Mucosa of descending colon (tissue), 3 donors: ENCODE measurements around the gene STARD3. TPM values are rescaled to one million over a fixed set of nuclear protein-coding genes. Genes with fewer than 3 reads are reported as not detected.
"Not testable (repeated sequence)": the region's sequence is repeated elsewhere in the genome, so short reads cannot be mapped to it uniquely, and the experiment has no call there.

Experiments used
- ATAC-seq: fragments of 200-7000 bp; cut with Tn5 transposase; one replicate; pipeline ENCODE4 v1.9.1; 2020; ENCODE audit warnings: mild to moderate bottlenecking, moderate library complexity
- DNase-seq, 3 donors: peaks; one replicate each; pipeline ENCODE4 v3.0.0-alpha.2; 2020
- H3K36me3 ChIP-seq: fragments of 200-600 bp; one replicate; pipeline ENCODE4 v1.8.0; 2021; ENCODE audit warnings: low read depth, mild to moderate bottlenecking
- H3K4me1 ChIP-seq: fragments of 200-600 bp; one replicate; pipeline ENCODE4 v1.8.0; 2021; ENCODE audit warnings: low read depth, mild to moderate bottlenecking
- H3K4me3 ChIP-seq: fragments of 200-600 bp; one replicate; pipeline ENCODE4 v1.8.0; 2021; ENCODE audit warnings: mild to moderate bottlenecking
- H3K9me3 ChIP-seq: fragments of 200-600 bp; one replicate; pipeline ENCODE4 v1.8.0; 2021; ENCODE audit warnings: mild to moderate bottlenecking
- intact Hi-C, 2 donors: fragments of 100-400 bp; cut with DNase I in 1 of 2; cut with micrococcal nuclease in 1 of 2; formaldehyde crosslinking; loops; one replicate each; pipeline versions ENCODE4 v1.11.0 to v1.11.1; 2022; cut with DNase I, micrococcal nuclease
- long read RNA-seq, 2 donors: library from polyadenylated mRNA; unstranded; transcript quantifications; one replicate each; pipeline ENCODE4 v2.0.0, GENCODE V29; 2019 to 2021
- total RNA-seq, 3 donors: library from RNA; stranded (reverse); fragmentation: NEBNext Ultra II Directional in 2 of 3; extraction: Animal tissue kit (Norgen Biotek cat#: 25700) in 2 of 3; gene quantifications; one replicate each; pipeline versions ENCODE4 v1.2.1 to v1.2.4, GENCODE V29; 2021 to 2023
- TF ChIP-seq, protein P1 (sequence below): fragments of 200-600 bp; IDR thresholded peaks from one replicate; pipeline ENCODE4 v1.8.0; 2022; ENCODE audit warnings: antibody characterized with exemption, mild to moderate bottlenecking
- donor health status: DM: no; HTN: no; CAD: no; lungs with moderate emphysema.
- donor health status: DM: no; HTN: no; CAD: no.
- donor health status: DM: no; HTN: yes; CAD: no.

The STARD3 gene
- 10 to 100 TPM; 36.1 to 58.8 (median 57.6) TPM for total RNA-seq
- long read RNA-seq, donor 1, transcript STARD3-201 (15 exons, 2,132 nt) = major isoform, 38 of 81 reads
- long read RNA-seq, donor 1, partial matches to known transcripts = 13 of 81 reads
- long read RNA-seq, donor 1, other reads (novel, unspliced or antisense) = 30 of 81 reads
- long read RNA-seq, donor 2, transcript STARD3-201 (15 exons, 2,132 nt) = major isoform, 21 of 32 reads
- long read RNA-seq, donor 2, partial matches to known transcripts = 4 of 32 reads
- long read RNA-seq, donor 2, other reads (novel, unspliced or antisense) = 6 of 32 reads

DNA sequence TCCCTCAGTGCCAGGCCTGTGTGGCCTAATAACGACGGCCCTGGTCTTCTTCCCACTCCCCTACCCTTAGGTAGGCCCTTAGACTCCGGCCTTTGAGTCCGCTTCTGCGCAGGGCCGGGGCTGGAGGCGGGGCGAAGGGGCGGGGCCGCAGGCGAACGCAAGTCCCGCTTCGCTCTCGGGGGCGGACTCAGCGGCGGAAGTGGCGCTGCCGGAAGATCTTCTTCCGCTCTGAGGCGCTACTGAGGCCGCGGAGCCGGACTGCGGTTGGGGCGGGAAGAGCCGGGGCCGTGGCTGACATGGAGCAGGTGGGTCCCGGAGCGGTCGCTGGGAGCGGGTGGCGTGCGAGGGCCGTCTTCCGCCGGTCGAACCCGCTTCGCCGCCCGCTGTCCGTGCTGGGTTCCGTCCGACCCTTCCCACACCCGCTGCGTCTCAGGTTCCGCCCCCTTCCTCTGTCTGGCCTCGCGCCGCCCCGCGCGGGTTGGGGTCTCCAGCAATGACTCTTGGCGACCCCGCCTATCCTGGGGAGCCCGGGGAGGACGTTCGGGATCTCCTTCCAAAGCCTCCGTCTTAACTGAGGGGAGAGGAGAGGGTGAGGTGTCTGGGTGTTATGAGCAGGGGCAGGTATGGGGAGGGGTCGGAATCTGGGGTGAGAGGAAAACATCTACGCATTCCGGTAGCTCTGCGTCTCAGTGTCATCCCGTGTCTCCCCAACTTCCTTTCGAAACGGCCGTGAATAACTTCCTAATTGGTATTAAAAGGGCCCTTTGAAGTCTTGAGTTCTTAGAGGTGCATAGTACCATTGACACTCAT lies at the start of gene STARD3:
Gene STARD3, plus strand, starts transcription at position 218 of the 810 bp plus-strand sequence. CDS start 16,388 bp downstream, outside the sequence.
- H3K36me3 ChIP-seq = no peaks in the 10 kb centered on the region
- H3K9me3 ChIP-seq = no peaks in the 10 kb centered on the region
- ATAC-seq (peak; percentile 74), DNase-seq (peak; percentile 96 to 97 (median 96))
- peaks cover 52% of the 10 kb centered on the region for H3K4me1 ChIP-seq
- TF ChIP-seq, protein P1, sequence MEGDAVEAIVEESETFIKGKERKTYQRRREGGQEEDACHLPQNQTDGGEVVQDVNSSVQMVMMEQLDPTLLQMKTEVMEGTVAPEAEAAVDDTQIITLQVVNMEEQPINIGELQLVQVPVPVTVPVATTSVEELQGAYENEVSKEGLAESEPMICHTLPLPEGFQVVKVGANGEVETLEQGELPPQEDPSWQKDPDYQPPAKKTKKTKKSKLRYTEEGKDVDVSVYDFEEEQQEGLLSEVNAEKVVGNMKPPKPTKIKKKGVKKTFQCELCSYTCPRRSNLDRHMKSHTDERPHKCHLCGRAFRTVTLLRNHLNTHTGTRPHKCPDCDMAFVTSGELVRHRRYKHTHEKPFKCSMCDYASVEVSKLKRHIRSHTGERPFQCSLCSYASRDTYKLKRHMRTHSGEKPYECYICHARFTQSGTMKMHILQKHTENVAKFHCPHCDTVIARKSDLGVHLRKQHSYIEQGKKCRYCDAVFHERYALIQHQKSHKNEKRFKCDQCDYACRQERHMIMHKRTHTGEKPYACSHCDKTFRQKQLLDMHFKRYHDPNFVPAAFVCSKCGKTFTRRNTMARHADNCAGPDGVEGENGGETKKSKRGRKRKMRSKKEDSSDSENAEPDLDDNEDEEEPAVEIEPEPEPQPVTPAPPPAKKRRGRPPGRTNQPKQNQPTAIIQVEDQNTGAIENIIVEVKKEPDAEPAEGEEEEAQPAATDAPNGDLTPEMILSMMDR = no peak
- peak within 1 kb of the TSS; percentile 37 for H3K4me3 ChIP-seq
- intact Hi-C loops = no loop called here

DNA sequence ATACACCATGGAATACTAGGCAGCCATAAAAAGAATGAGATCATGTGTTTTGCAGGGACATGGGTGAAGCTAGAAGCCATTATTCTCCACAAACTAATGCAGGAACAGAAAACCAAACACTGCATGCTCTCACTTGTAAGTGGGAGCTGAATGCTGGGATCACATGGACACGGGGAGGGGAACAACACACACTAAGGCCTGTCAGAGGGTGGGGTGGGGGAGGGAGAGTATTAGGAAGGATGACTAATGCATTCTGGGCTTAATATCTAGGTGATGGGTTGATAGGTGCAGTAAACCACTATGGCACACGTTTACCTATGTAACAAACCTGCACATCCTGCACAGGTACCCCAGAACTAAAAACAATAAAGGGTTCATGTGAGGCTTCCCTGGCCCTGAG lies 46.8 kb upstream of the STARD3 start:
- not testable (repeated sequence) for ATAC-seq

DNA sequence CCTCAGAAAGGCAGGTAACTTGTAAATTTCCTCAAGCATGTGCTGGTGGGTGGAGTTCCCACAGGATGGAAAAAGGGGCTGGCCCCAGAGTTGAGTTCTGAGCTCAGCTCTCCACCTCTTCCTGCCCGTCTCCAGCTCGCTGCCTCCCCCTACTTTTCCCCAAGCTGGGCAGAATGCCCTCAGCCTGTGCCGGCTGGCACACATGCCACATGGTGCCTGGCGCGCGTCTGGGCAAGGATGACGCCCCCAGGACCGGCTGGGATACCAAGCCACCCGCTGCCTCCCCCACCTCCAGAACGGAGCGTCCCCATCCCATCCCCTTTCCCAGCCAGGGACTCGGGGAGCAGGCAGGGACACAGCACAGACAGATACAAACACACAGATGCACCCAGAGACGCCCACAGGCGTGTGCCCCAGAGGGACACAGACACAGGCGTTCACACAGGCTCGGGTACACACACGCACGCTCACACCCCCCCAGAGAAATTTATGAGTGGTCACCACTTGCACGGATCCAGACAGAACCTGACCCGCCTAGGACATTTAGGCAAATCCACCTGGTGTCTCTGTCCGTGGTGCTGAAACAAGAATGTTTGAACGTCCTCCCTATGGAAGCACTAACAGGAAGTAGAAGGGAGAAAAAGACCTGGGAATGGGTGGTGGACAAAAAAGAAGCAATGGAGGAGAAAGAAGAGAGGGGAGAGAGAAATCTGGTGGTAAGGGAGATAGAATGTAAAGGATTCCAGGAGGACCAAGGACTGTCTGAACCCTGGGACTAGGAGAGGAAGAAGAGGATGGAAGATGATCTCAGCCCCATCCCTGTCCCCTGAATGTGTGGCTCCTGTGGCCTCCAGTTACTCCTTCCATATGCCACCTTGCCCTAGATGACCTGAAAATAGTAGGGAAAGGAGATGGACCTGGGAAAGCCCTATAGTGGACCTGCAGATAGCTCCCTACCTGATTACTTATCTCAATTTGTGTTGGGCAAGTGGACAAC lies 44.7 kb upstream of the STARD3 start:
- TF ChIP-seq, protein P1 = no peak
- no peak overlapping the region for H3K4me3 ChIP-seq
- DNase-seq (peak in 1 of 3 donors; percentile 84), ATAC-seq (peak; percentile 74)
- no peaks in the 10 kb centered on the region for H3K9me3 ChIP-seq
- intact Hi-C loops = no loop called here
- no peaks in the 10 kb centered on the region for H3K36me3 ChIP-seq
- no peaks in the 10 kb centered on the region for H3K4me1 ChIP-seq

More for the DNA sequence above, 46.8 kb upstream of the STARD3 start:
- DNase-seq, H3K4me3 ChIP-seq, H3K9me3 ChIP-seq, intact Hi-C loops, H3K36me3 ChIP-seq, H3K4me1 ChIP-seq: not testable (repeated sequence)

DNA sequence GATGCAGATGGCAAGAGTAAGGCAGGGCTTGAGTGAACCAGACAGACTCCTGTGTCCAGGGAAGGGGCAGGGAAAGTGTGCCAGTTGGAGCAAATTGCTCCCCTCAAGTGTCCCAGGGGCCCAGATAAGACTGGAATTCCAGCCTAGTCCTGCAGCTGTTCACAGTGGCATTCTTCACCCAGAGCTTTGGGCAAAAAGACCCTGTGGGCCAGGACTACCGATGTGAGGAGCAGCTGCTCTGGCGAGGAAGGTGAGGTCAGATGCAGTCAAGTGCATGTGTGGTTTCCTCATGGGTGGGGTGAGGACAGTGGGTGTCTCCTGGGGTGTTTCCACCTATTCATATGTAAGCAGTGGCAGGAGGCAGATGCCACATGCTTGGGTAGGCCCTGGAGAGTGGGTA lies 43.6 kb upstream of the STARD3 start:
- no peaks in the 10 kb centered on the region for H3K9me3 ChIP-seq
- no peaks in the 10 kb centered on the region for H3K4me1 ChIP-seq
- intact Hi-C loops = no loop called here
- DNase-seq = no peak
- TF ChIP-seq, protein P1 = no peak
- no peak for ATAC-seq
- H3K4me3 ChIP-seq = no peak overlapping the region
- no peaks in the 10 kb centered on the region for H3K36me3 ChIP-seq

DNA sequence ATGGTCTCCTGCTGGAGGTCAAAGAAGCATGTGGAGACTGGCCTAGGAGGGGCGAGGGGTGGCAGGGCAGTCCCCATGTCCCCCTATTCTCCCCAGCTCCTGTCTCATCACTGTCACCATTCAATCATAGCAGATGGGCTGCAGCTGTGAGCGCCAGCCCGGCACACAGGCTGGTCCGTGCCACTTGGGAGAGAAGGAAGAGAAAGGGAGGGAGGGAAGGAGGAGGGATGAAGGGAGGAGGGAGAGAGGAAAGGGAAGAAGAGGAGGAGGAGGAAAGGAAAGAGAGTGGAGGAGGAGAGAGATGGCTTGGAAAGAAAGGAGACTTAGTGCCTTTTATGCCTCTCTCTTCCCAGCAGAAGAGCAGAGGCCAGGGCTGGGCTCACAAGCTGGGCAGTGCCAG lies 41.6 kb upstream of the STARD3 start:
- Histone ChIP-seq H3K36me3 (no peaks in the 10 kb centered on the region), H3K4me1 (peaks cover 7% of the 10 kb centered on the region), H3K9me3 (no peaks in the 10 kb centered on the region), H3K4me3 (no peak overlapping the region)
- ATAC-seq (no peak), DNase-seq (no peak)
- TF ChIP-seq, protein P1 = no peak
- intact Hi-C loops = no loop called here
